Measurements from ENCODE around the gene PLA2G2C.

- TF ChIP-seq EZH2phosphoT487 (IDR thresholded peaks at IDR 0.05; ENCODE audit: low read length) (no peak), CTCF (IDR thresholded peaks at IDR 0.05; ENCODE audit: low read length) (no peak)
Measured at GRCh38 chr1:20126041-20126805, 60.1 kb downstream of the PLA2G2C start.
